K562 (cell line): Measurements from ENCODE around the gene IGSF3. TPM values are rescaled to one million over a fixed set of nuclear protein-coding genes. Genes with fewer than 3 reads are reported as not detected.

Experiments used
- CHD2 ChIP-seq: IDR thresholded peaks from 2 replicates; pipeline ENCODE4 v1.6.1; 2011; ENCODE audit warnings: low read depth, low read length
- CHD4 ChIP-seq: fragments of 200-600 bp; sonication (generic); IDR thresholded peaks from 3 replicates; pipeline ENCODE4 v1.6.1; 2012; ENCODE audit warnings: low read depth, mild to moderate bottlenecking, mixed read lengths, low read length, inconsistent platforms; ENCODE audit not compliant: insufficient read depth, insufficient replicate concordance, poor library complexity, severe bottlenecking
- CTCF ChIP-seq, 3 experiments: IDR thresholded peaks in 2 of 3; conservative IDR thresholded peaks in 1 of 3; 2 replicates each; pipeline ENCODE4 v1.5.1; 2011 to 2012; ENCODE audit warnings: low read length in 3 of 3, mild to moderate bottlenecking in 3 of 3, control low read depth in 2 of 3, improper control_type of control experiment in 1 of 3, inconsistent platforms in 1 of 3, low read depth in 1 of 3, mixed read lengths in 1 of 3, moderate library complexity in 1 of 3; ENCODE audit not compliant: insufficient read depth in 2 of 3
- E2F6 ChIP-seq, 2 experiments: IDR thresholded peaks; 2 replicates each; pipeline ENCODE4 v1.6.1; 2011; ENCODE audit warnings: borderline replicate concordance in 1 of 2, control low read depth in 1 of 2, low read depth in 1 of 2, low read length in 1 of 2, mild to moderate bottlenecking in 1 of 2, mixed read lengths in 1 of 2, moderate library complexity in 1 of 2; ENCODE audit not compliant: insufficient read depth in 1 of 2, insufficient read length in 1 of 2, poor library complexity in 1 of 2, severe bottlenecking in 1 of 2; ENCODE audit errors: extremely low read depth in 1 of 2
- ELF2 ChIP-seq: fragments of 250-450 bp; sonication (Bioruptor Pico); IDR thresholded peaks from 2 replicates; pipeline ENCODE4 v1.5.0; 2021; ENCODE audit warnings: mild to moderate bottlenecking
- ERF ChIP-seq: fragments of 450-650 bp; formaldehyde crosslinking; IDR thresholded peaks from 2 replicates; pipeline ENCODE4 v1.4.0; 2020; ENCODE audit warnings: mild to moderate bottlenecking, mixed read lengths
- FOSL1 ChIP-seq: fragments of 200-800 bp; sonication (Bioruptor generic); conservative IDR thresholded peaks from 2 replicates; pipeline ENCODE4 v1.6.1; 2016; ENCODE audit warnings: missing genetic modification characterization, missing compliant biosample characterization
- FOXA3 ChIP-seq, 2 experiments: fragments of 450-650 bp in 1 of 2; sonication (generic) in 1 of 2; formaldehyde crosslinking; IDR thresholded peaks in 1 of 2; conservative IDR thresholded peaks in 1 of 2; 2 replicates each; pipeline versions ENCODE4 v1.4.0 to v1.8.0; 2020 to 2022; ENCODE audit warnings: mild to moderate bottlenecking in 2 of 2, missing genetic modification reagents in 1 of 2
- FUS ChIP-seq: fragments of 200-400 bp; formaldehyde crosslinking; optimal IDR thresholded peaks from 2 replicates; pipeline ENCODE3; 2017; ENCODE audit warnings: low read depth, low read length
- GTF2F1 ChIP-seq: IDR thresholded peaks from 2 replicates; pipeline ENCODE4 v1.6.1; 2011; ENCODE audit warnings: low read depth, low read length, improper control_type of control experiment
- MCM2 ChIP-seq: fragments of 450-650 bp; IDR thresholded peaks from 2 replicates; pipeline ENCODE4 v1.6.1; 2017; ENCODE audit warnings: low read depth, mild to moderate bottlenecking
- MECOM ChIP-seq: fragments of 250-450 bp; sonication (Bioruptor Pico); IDR thresholded peaks from 2 replicates; pipeline ENCODE4 v1.8.0; 2022; ENCODE audit warnings: inconsistent platforms
- MEF2D ChIP-seq: conservative IDR thresholded peaks from 2 replicates; pipeline ENCODE4 v1.6.1; 2016; ENCODE audit warnings: low read depth, missing genetic modification characterization, missing compliant biosample characterization
- MXD1 ChIP-seq: fragments of 250-450 bp; sonication (Bioruptor Pico); IDR thresholded peaks from 2 replicates; pipeline ENCODE4 v1.8.0; 2021; ENCODE audit warnings: borderline replicate concordance, mild to moderate bottlenecking, moderate library complexity; ENCODE audit not compliant: poor library complexity, severe bottlenecking
- NFATC3 ChIP-seq: fragments of 450-650 bp; IDR thresholded peaks from 2 replicates; pipeline ENCODE4 v1.6.1; 2017; ENCODE audit warnings: mild to moderate bottlenecking
- SMAD3 ChIP-seq: fragments of 450-650 bp; formaldehyde crosslinking; conservative IDR thresholded peaks from 2 replicates; pipeline ENCODE4 v1.4.0; 2020; ENCODE audit warnings: mild to moderate bottlenecking
- SNRNP70 ChIP-seq: fragments of 200-400 bp; formaldehyde crosslinking; optimal IDR thresholded peaks from 2 replicates; pipeline ENCODE3; 2017; ENCODE audit warnings: low read depth, low read length
- TAL1 ChIP-seq: fragments of 450-650 bp; IDR thresholded peaks from 2 replicates; pipeline ENCODE4 v1.6.1; 2016; ENCODE audit warnings: mild to moderate bottlenecking
- TBP ChIP-seq: optimal IDR thresholded peaks from 2 replicates; pipeline ENCODE3; 2011; ENCODE audit warnings: low read depth, low read length, improper control_type of control experiment
- TCF7 ChIP-seq: sonication (generic); IDR thresholded peaks from 2 replicates; pipeline ENCODE4 v1.6.1; 2016; ENCODE audit warnings: antibody characterized with exemption, borderline replicate concordance
- ZKSCAN8 ChIP-seq: fragments of 200-800 bp; sonication (Bioruptor generic); IDR thresholded peaks from 2 replicates; pipeline ENCODE4 v1.6.1; 2016; ENCODE audit warnings: missing genetic modification characterization, missing compliant biosample characterization
- ZNF23 ChIP-seq: fragments of 250-450 bp; sonication (Bioruptor Pico); IDR thresholded peaks from 2 replicates; pipeline ENCODE4 v1.4.0; 2020; ENCODE audit warnings: mild to moderate bottlenecking
- ZNF239 ChIP-seq: fragments of 250-450 bp; sonication (Bioruptor Pico); IDR thresholded peaks from 2 replicates; pipeline ENCODE4 v1.4.0; 2020; ENCODE audit warnings: mild to moderate bottlenecking
- ZNF354B ChIP-seq: fragments of 250-450 bp; sonication (Bioruptor Pico); IDR thresholded peaks from 2 replicates; pipeline ENCODE4 v1.4.0; 2020
- polyA plus RNA-seq, 8 experiments: library from polyadenylated mRNA; depleted of rRNA in 4 of 8; stranded (reverse) in 5 of 8; unstranded in 3 of 8; fragments of >200 nt; fragmentation: Nextera tagmentation in 2 of 8; fragmentation: Illumina TruSeq in 1 of 8; extraction: Ambion mirVana in 2 of 8; extraction: Trizol in 1 of 8; gene quantifications; 2 replicates each; pipeline versions ENCODE4 v1.2.1 to v1.2.3, GENCODE V29; 2011 to 2014; ENCODE audit warnings: inconsistent platforms in 1 of 8, missing spikeins in 1 of 8
- total RNA-seq, 7 experiments: library from RNA; depleted of rRNA in 6 of 7; stranded (reverse); fragments of >200 nt in 6 of 7; fragmentation: Illumina TruSeq in 2 of 7; extraction: Trizol in 2 of 7; gene quantifications; 2 replicates each; pipeline versions ENCODE4 v1.2.1 to v1.2.3, GENCODE V29; 2011 to 2021; ENCODE audit warnings: low replicate concordance in 1 of 7

Gene IGSF3
- total and polyA plus RNA-seq, 9 of the 15 experiments (the other 6 are each of a cell fraction or from before 2014, with no cell fraction given): 1.1 to 15.0 (median 8.3) TPM

GRCh38 chr1:116569776-116570357, 97.7 kb downstream of the IGSF3 start (continued):
- no peak for TF ChIP-seq CHD4
- TF ChIP-seq NFATC3: no peak
- no peak for TF ChIP-seq MCM2
- no peak for TF ChIP-seq TBP
- no peak for TF ChIP-seq ZNF354B (CRISPR knock-in tag)
- TF ChIP-seq ZNF239 (CRISPR knock-in tag): no peak
- TF ChIP-seq SMAD3: no peak
- TF ChIP-seq FOXA3 (CRISPR knock-in tag; conservative IDR thresholded peaks at IDR 0.05 in 1 of 2, IDR thresholded peaks at IDR 0.05 in 1 of 2): 0 out of 4 replicates have a peak, but pooled peaks of 1 of the 2 experiments have one; percentile 36
- no peak; the same call in 1 of the 2 replicates for TF ChIP-seq MEF2D (tag)
- no peak for TF ChIP-seq ZNF23
- TF ChIP-seq MECOM (CRISPR knock-in tag): no peak
- TF ChIP-seq TAL1: no peak
- no peak for TF ChIP-seq ERF (CRISPR knock-in tag)
- TF ChIP-seq ELF2 (CRISPR knock-in tag): no peak
- TF ChIP-seq CTCF (IDR thresholded peaks at IDR 0.05 in 2 of 3, conservative IDR thresholded peaks at IDR 0.05 in 1 of 3; ENCODE audit: insufficient read depth in 2 of 3, low read depth in 1 of 3, low read length in 3 of 3): no peak
- no peak for TF ChIP-seq ZKSCAN8 (CRISPR knock-in tag)
- TF ChIP-seq CHD2: no peak
- TF ChIP-seq SNRNP70: no peak
- no peak for TF ChIP-seq FOSL1
- no peak for TF ChIP-seq GTF2F1
- TF ChIP-seq E2F6 (IDR thresholded peaks at IDR 0.05; ENCODE audit: borderline replicate concordance in 1 of 2, extremely low read depth in 1 of 2, insufficient read depth in 1 of 2, insufficient read length in 1 of 2, low read depth in 1 of 2, low read length in 1 of 2, poor library complexity in 1 of 2, severe bottlenecking in 1 of 2): no peak
- TF ChIP-seq MXD1 (CRISPR knock-in tag): no peak
- no peak; the same call in 1 of the 2 replicates for TF ChIP-seq TCF7
- no peak for TF ChIP-seq FUS
